AG04450 (cell line): Measurements from ENCODE around the gene IFT57. TPM values are rescaled to one million over a fixed set of nuclear protein-coding genes. Genes with fewer than 3 reads are reported as not detected.

Experiments used
- CTCF ChIA-PET: fragments of 300-600, 350-600 bp; formaldehyde crosslinking; extraction: SDS; loops from one replicate; lab custom pipeline; 2022; ENCODE audit warnings: antibody characterized with exemption, inconsistent platforms; lab: Charles Lee
- POLR2A ChIA-PET: fragments of 350-600 bp; formaldehyde crosslinking; extraction: SDS; loops from one replicate; lab custom pipeline; 2021; ENCODE audit warnings: antibody characterized with exemption, inconsistent platforms; lab: Yijun Ruan, JAX
- DNase-seq: peaks from one replicate; pipeline ENCODE4 v3.0.0-alpha.2; 2011; ENCODE audit warnings: low read depth, low spot score
- H3K27ac ChIP-seq: one replicate; pipeline ENCODE4 v1.5.1; 2012; ENCODE audit warnings: low read depth, low read length, control low read depth
- H3K27me3 ChIP-seq: one replicate; pipeline ENCODE4 v1.6.0; 2012; ENCODE audit warnings: low read length; ENCODE audit not compliant: control insufficient read depth, insufficient read depth
- H3K4me3 ChIP-seq: 2 replicates; pipeline ENCODE4 v1.5.1; 2011; ENCODE audit warnings: mild to moderate bottlenecking, low read depth, low read length, control low read depth
- H3K9me3 ChIP-seq: 2 replicates; pipeline ENCODE4 v1.5.1; 2012; ENCODE audit warnings: low read length; ENCODE audit not compliant: control insufficient read depth, insufficient read depth
- polyA plus RNA-seq: library from polyadenylated mRNA; depleted of rRNA; stranded (reverse); fragments of >200 nt; gene quantifications from 2 replicates; pipeline ENCODE4 v1.2.3, GENCODE V29; 2011
- TF ChIP-seq, protein P1 (sequence below): IDR thresholded peaks from 2 replicates; pipeline ENCODE4 v1.5.1; 2011; ENCODE audit warnings: low read depth, low read length, control low read depth, inconsistent platforms

IFT57 gene
- polyA plus RNA-seq, 1 experiment, result 84.0 TPM

GRCh38 chr3:108146139-108146538 lies 76.1 kb downstream of the IFT57 start:
- ChIA-PET CTCF (no interaction called here), POLR2A (no interaction called here)
- Histone ChIP-seq H3K4me3 (no peak overlapping the region), H3K27ac (no peak overlapping the region), H3K9me3 (peaks cover 4% of the 10 kb centered on the region; the same call in 1 of the 2 replicates), H3K27me3 (no peaks in the 10 kb centered on the region)
- TF ChIP-seq, protein P1, sequence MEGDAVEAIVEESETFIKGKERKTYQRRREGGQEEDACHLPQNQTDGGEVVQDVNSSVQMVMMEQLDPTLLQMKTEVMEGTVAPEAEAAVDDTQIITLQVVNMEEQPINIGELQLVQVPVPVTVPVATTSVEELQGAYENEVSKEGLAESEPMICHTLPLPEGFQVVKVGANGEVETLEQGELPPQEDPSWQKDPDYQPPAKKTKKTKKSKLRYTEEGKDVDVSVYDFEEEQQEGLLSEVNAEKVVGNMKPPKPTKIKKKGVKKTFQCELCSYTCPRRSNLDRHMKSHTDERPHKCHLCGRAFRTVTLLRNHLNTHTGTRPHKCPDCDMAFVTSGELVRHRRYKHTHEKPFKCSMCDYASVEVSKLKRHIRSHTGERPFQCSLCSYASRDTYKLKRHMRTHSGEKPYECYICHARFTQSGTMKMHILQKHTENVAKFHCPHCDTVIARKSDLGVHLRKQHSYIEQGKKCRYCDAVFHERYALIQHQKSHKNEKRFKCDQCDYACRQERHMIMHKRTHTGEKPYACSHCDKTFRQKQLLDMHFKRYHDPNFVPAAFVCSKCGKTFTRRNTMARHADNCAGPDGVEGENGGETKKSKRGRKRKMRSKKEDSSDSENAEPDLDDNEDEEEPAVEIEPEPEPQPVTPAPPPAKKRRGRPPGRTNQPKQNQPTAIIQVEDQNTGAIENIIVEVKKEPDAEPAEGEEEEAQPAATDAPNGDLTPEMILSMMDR, result no peak
- no peak for DNase-seq

GRCh38 chr3:108145578-108145977 lies 76.6 kb downstream of the IFT57 start:
- H3K27me3 ChIP-seq, result no peaks in the 10 kb centered on the region
- peaks cover 4% of the 10 kb centered on the region; the same call in 1 of the 2 replicates for H3K9me3 ChIP-seq
- TF ChIP-seq, protein P1, result no peak
- H3K27ac ChIP-seq, result no peak overlapping the region
- DNase-seq, result no peak
- no peak overlapping the region for H3K4me3 ChIP-seq
- POLR2A ChIA-PET, result no interaction called here
- CTCF ChIA-PET, result no interaction called here

DNA sequence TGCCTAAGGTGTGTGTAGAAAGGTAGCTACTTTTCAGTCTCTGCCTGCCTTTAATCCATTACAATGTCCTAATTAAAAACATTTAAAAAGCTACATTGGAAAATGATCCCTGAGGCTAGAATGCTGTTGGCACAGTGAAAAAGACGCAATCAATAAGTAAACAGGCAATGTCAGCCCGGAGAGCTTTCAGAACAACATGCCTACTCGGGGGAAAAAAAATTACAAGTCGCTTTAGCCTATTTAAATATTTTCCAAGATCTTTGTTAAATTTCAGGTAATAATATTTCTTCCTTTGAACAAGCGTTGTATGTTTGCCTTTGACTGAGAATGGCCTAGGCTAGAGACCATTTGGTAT lies 84.8 kb downstream of the IFT57 start:
- TF ChIP-seq, protein P1, result no peak
- no peak overlapping the region for H3K4me3 ChIP-seq
- CTCF ChIA-PET, result no interaction called here

GRCh38 chr3:108136561-108137459 lies 85.4 kb downstream of the IFT57 start:
- TF ChIP-seq, protein P1, result no peak
- POLR2A ChIA-PET, result no interaction called here
- CTCF ChIA-PET, result no interaction called here
- no peak overlapping the region for H3K4me3 ChIP-seq
- H3K9me3 ChIP-seq, result no peaks in the 10 kb centered on the region
- H3K27ac ChIP-seq, result no peak overlapping the region
- no peaks in the 10 kb centered on the region for H3K27me3 ChIP-seq
- DNase-seq, result no peak

More for the DNA sequence above, 84.8 kb downstream of the IFT57 start:
- no peak for DNase-seq
- no peak overlapping the region for H3K27ac ChIP-seq
- POLR2A ChIA-PET, result no interaction called here
- H3K9me3 ChIP-seq, result no peaks in the 10 kb centered on the region
- H3K27me3 ChIP-seq, result no peaks in the 10 kb centered on the region

DNA sequence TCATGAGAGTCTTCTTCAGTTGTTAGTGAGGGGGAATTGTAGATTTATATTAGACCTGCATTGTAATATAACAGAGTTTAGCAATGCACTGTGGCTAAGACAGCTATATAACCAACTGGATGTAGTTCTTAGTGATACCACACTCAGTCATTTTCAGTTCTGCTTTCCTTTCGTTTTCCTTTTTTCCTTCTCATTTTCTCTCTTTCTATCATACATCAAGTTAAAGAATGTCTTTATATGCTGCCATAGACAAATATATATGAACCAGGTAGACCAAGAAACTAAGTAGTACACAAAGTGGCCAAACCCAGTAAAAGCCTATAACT lies 87.7 kb downstream of the IFT57 start:
- DNase-seq, result no peak
- Histone ChIP-seq H3K9me3 (no peaks in the 10 kb centered on the region), H3K4me3 (no peak overlapping the region), H3K27me3 (no peaks in the 10 kb centered on the region), H3K27ac (no peak overlapping the region)
- TF ChIP-seq, protein P1, result no peak
- POLR2A ChIA-PET, result no interaction called here
- CTCF ChIA-PET, result no interaction called here
